ENCODE results near the gene MN1. TPM values are rescaled to one million over a fixed set of nuclear protein-coding genes. Genes with fewer than 3 reads are reported as not detected.

Gene MN1
- total and polyA plus RNA-seq, 2 of the 4 experiments (the other 2 are of a cell fraction): 0.36 to 1.3 TPM

- H3K9ac ChIP-seq (ENCODE audit: low read depth, low read length): no peak overlapping the region
- no peak overlapping the region for H3K4me3 ChIP-seq (ENCODE audit: insufficient read depth, low read depth, low read length)
- no peaks in the 10 kb centered on the region for H3K9me3 ChIP-seq (ENCODE audit: control insufficient read depth, insufficient read depth, low read length)
- no peak overlapping the region for H2AFZ ChIP-seq (replicated peaks; ENCODE audit: low read length, poor library complexity)
- H4K8ac ChIP-seq (ENCODE audit: low read depth in 2 of 2, low read length in 2 of 2): no peak overlapping the region
- H2AK5ac ChIP-seq (ENCODE audit: low read depth, low read length): no peak overlapping the region
- no peak overlapping the region for H2BK5ac ChIP-seq (ENCODE audit: low read depth, low read length, poor library complexity, severe bottlenecking)
- dilution Hi-C loops (cut with HindIII; ENCODE audit: low sequenced_read_pairs, unreplicated experiment): no loop called here
- H2BK120ac ChIP-seq (ENCODE audit: low read depth, low read length): no peak overlapping the region
- no peak overlapping the region for H3K56ac ChIP-seq (ENCODE audit: extremely low read depth, insufficient read depth, low read length)
- ChIA-PET CTCF (no interaction called here), POLR2A (ENCODE audit: unreplicated experiment) (no interaction called here)
- H3K14ac ChIP-seq (replicated peaks; ENCODE audit: low read depth, low read length): no peak overlapping the region
- H2BK15ac ChIP-seq (ENCODE audit: low read depth, low read length): no peak overlapping the region
- DNase-seq: peak; percentile 10
- peaks cover 16% of the 10 kb centered on the region for H3K9me1 ChIP-seq (ENCODE audit: insufficient read depth, low read length)
- ATAC-seq (ENCODE audit: low read depth): peak; percentile 42
- no peak overlapping the region; the same call in 1 of the 2 replicates for H3K18ac ChIP-seq (ENCODE audit: low read depth, low read length)
- intact Hi-C loops (cut with micrococcal nuclease): no loop called here
- no TSS peak for BruUV-seq (replicated peaks)
- no peaks in the 10 kb centered on the region for H3K36me3 ChIP-seq (ENCODE audit: control insufficient read depth, insufficient read depth, low read length)
- no peak overlapping the region for H3K23ac ChIP-seq (ENCODE audit: low read depth, low read length)
- no peaks in the 10 kb centered on the region for H4K20me1 ChIP-seq (ENCODE audit: insufficient read depth, low read length)
- in situ Hi-C loops (cut with MboI; ENCODE audit: low sequenced_read_pairs): no loop called here
- H3K4me1 ChIP-seq (ENCODE audit: control insufficient read depth, insufficient read depth, low read length): peaks cover 6% of the 10 kb centered on the region; the same call in 1 of the 2 replicates
- no peaks in the 10 kb centered on the region for H3K79me1 ChIP-seq (ENCODE audit: low read depth in 1 of 2, low read length in 2 of 2)
- H4K5ac ChIP-seq (ENCODE audit: low read depth, low read length): no peak overlapping the region
- no peak overlapping the region for H3K4me2 ChIP-seq (ENCODE audit: low read depth, low read length)
- no peak overlapping the region for H2BK20ac ChIP-seq (ENCODE audit: low read depth, low read length)
- 74% methylated on average over 2 of the region's 4 CpGs; no CpG with 5 or more reads in 1 of the 2 experiments for WGBS, 2 experiments (ENCODE audit: extremely low coverage in 2 of 2, insufficient read length in 1 of 2)
- no peak overlapping the region for H2AK9ac ChIP-seq (replicated peaks; ENCODE audit: low read depth, low read length, poor library complexity)
- no peak overlapping the region; the same call in 1 of the 2 replicates for H3K4ac ChIP-seq (ENCODE audit: low read depth, low read length)
- no peak for TF ChIP-seq SMC3 (IDR thresholded peaks at IDR 0.05; ENCODE audit: low read depth, low read length)
- no peak for TF ChIP-seq FOS (IDR thresholded peaks at IDR 0.05; ENCODE audit: low read depth, low read length)
- TF ChIP-seq CEBPB (IDR thresholded peaks at IDR 0.05; ENCODE audit: low read depth, low read length): no peak
- no peak for TF ChIP-seq MXI1 (IDR thresholded peaks at IDR 0.05; ENCODE audit: borderline replicate concordance, low read depth, low read length)
- TF ChIP-seq MAZ (IDR thresholded peaks at IDR 0.05; ENCODE audit: borderline replicate concordance, low read depth, low read length): no peak
- no peak for TF ChIP-seq BHLHE40 (IDR thresholded peaks at IDR 0.05; ENCODE audit: low read depth, low read length)
- no peak for TF ChIP-seq USF2 (IDR thresholded peaks at IDR 0.05; ENCODE audit: low read depth, low read length)
- TF ChIP-seq MAFK (IDR thresholded peaks at IDR 0.05; ENCODE audit: low read depth, low read length): no peak
- no peak for TF ChIP-seq POLR2A (IDR thresholded peaks at IDR 0.05; ENCODE audit: low read depth, low read length)
- no peak for TF ChIP-seq RCOR1 (IDR thresholded peaks at IDR 0.05; ENCODE audit: insufficient replicate concordance, low read length)
- no peak for TF ChIP-seq CTCF (conservative IDR thresholded peaks at IDR 0.05; ENCODE audit: low read depth, low read length)
- H3K27ac ChIP-seq (ENCODE audit: insufficient read depth, low read length): no peak overlapping the region
- no peak overlapping the region for H4K91ac ChIP-seq (ENCODE audit: insufficient read depth, low read depth, low read length)
- 0 out of 2 replicates have a peak, but pooled peaks cover 2% of the 10 kb centered on the region for H3K27me3 ChIP-seq (ENCODE audit: control insufficient read depth, insufficient read depth, low read length)
Observed at GRCh38 chr22:27724709-27725108, 76.8 kb downstream of the MN1 start.
